Right ventricle myocardium inferior (tissue), 1 donor: ENCODE measurements around the gene GLTP. TPM values are rescaled to one million over a fixed set of nuclear protein-coding genes. Genes with fewer than 3 reads are reported as not detected.
"Not testable (repeated sequence)": the region's sequence is repeated elsewhere in the genome, so short reads cannot be mapped to it uniquely, and the experiment has no call there.

Experiments
- ATAC-seq: fragments of 200-7000 bp; cut with Tn5 transposase; one replicate; pipeline ENCODE4 v1.9.1; 2020; ENCODE audit warnings: mild to moderate bottlenecking, moderate library complexity
- DNase-seq: peaks from one replicate; pipeline ENCODE4 v3.0.0; 2021; ENCODE audit errors: missing footprints
- intact Hi-C: fragments of 100-400 bp; cut with DNase I; formaldehyde crosslinking; loops from one replicate; pipeline ENCODE4 v1.11.0; 2022
- total RNA-seq: library from RNA; stranded (reverse); fragmentation: NEBNext Ultra II Directional; extraction: Animal tissue kit (Norgen Biotek cat#: 25700); gene quantifications from one replicate; pipeline ENCODE4 v1.2.1, GENCODE V29; 2021
- donor health status: DM: no; HTN: yes; CAD: no; lungs with severe emphysema.

The GLTP gene
- total RNA-seq, 1 donor from 2014 or later, result 23.3 TPM

- DNase-seq, result no peak
- ATAC-seq, result no peak
- intact Hi-C loops, result loop anchor here (5.0 kb wide), 1 partner anchor 454 kb away; no protein-coding TSS in a partner anchor
These were observed 1.4 kb upstream of the GLTP start for GRCh38 chr12:109881752-109882151.

- ATAC-seq, result no peak
- intact Hi-C loops, result loop anchor here (1.0 to 5.0 kb wide), 2 partner anchors 76 to 454 kb away; no protein-coding TSS in a partner anchor
- no peak for DNase-seq
These were observed 597 bp upstream of the GLTP start for GRCh38 chr12:109880938-109881337.

DNA sequence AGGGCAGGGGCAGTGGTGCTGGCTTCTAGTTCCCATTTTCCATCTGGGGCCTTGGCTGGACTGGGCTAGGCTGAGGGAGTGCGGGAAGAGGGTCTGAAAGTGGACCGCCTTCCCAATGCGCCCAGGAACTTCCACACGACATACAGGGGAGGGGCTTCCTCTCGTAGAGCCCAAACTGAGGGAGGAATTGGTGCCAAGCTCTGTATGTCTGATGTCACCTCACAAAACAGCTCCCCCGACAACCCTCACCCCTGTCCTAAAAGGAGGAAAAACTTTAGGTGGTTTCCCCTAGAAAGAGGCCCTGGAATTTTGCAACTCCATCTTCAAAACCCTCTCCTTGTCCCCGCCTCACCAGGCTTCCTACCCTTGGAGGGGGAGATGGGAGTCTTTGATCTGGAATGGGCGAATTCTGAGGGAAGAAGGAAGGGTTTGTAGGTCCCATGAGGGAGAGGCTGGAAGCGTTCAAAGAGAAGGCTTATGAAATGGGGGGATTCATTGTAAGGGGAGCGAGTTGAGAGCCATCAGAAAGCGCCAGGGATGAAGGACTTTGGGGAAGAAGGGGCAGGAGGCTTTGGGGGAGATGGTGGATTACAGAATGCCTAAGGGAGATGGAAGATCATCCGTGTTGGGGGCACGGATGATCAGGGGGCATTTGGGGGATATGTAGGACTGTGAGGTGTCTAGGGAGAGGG lies 844 bp downstream of the GLTP start:
- ATAC-seq, result peak; percentile 7
- intact Hi-C loops, result loop anchor here (1.0 to 5.0 kb wide), 2 partner anchors 74 to 452 kb away; no protein-coding TSS in a partner anchor
- DNase-seq, result no peak

GRCh38 chr12:109878749-109879148 lies 1.6 kb downstream of the GLTP start:
- intact Hi-C loops, result no loop called here
- DNase-seq (no peak), ATAC-seq (no peak)

DNA sequence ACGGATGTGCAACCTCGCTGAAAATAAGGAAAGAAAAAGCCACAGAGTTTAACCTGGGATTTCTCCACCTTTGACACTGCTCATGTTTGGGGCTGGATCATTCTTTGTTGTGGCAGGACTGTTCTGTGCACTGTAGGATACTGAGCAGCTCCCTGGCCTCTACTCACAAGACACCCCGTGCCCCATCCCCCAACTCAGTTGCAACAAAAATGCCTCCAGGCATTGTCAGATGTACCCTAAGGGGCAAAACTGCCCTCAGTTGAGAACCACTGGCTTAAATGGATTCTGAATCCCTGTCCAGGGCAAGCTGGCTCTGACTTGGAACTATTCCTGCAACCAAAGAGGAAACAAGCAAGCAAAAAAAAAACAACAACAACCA lies 2.1 kb downstream of the GLTP start:
- intact Hi-C loops, result no loop called here
- no peak for ATAC-seq
- no peak for DNase-seq

DNA sequence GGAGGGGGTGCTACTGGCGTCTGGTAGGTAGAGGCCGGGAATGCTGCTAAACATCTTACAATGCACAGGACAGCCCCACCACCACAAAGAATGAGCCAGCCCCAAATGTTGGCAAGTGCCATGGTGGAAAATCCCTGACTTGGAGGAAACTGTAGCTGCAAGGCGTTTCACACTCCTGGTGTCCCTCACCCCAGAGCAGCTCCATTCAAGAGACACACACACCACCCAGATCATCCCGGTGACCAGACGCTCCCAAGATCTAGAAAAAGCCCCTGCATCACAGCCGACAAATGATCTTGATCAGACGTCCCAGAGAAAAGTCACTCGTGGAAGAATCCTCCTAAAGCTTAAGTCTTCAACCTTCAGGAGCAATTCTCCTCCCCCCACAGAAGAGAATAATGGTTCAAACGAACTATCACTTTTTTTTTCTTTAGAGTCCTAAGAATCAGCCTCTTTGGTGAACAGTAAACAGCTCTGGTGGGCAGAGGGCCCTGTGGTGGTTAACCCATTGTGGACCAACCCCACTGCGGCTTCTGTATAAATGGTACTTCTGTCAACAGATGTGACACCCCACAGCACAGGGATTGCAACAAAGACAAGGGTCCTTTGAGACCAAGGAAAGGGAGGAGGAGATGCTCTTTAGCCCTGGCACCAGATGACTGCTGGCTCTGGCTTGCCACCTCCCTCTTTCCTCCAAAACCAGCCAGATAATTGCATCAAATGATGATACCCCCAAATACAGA lies 2.7 kb downstream of the GLTP start:
- ATAC-seq, result no peak
- intact Hi-C loops, result no loop called here
- no peak for DNase-seq

GRCh38 chr12:109876406-109876805 lies 3.9 kb downstream of the GLTP start:
- intact Hi-C loops, result no loop called here
- ATAC-seq, result no peak

DNA sequence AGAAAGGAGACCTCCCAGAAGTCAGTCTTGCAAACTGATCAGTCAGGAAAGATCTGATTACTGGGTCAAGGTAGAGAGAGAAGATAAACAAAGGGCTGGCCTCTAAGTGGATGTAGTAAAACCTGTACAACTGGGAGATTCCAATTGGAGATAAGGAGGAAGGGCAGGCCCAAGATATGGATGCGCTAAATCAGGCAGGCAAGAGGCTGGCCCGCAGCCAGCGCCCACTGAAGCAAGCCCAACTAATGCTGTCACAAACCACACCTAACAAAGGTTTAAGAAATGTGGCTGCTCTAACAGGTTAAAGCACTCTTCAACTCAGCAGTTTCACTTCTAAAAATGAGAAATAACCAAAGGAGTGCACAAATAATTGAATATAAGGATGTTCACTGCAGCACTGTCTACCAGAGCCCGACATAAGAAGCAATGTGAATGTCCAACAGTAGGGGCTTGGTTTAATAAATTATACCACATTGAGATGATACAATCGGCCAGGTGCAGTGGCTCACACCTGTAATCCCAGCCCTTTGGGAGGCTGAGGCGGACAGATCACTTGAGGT lies 4.7 kb downstream of the GLTP start:
- no peak for ATAC-seq
- intact Hi-C loops, result no loop called here
- no peak for DNase-seq

More at GRCh38 chr12:109876406-109876805, 3.9 kb downstream of the GLTP start:
- DNase-seq, result no peak

- intact Hi-C loops, result no loop called here
- no peak for ATAC-seq
- no peak for DNase-seq
These were observed 6.7 kb downstream of the GLTP start for GRCh38 chr12:109873653-109874052.

- DNase-seq (no peak), ATAC-seq (no peak)
- intact Hi-C loops, result no loop called here
These were observed 8.6 kb downstream of the GLTP start for GRCh38 chr12:109871668-109872314.

GRCh38 chr12:109870648-109871047 lies 9.7 kb downstream of the GLTP start:
- intact Hi-C loops, result no loop called here
- DNase-seq (no peak), ATAC-seq (no peak)

GRCh38 chr12:109868182-109869051 lies 11.9 kb downstream of the GLTP start:
- DNase-seq (no peak), ATAC-seq (no peak)
- intact Hi-C loops, result no loop called here

- DNase-seq (no peak), ATAC-seq (no peak)
- intact Hi-C loops, result no loop called here
These were observed 15.4 kb downstream of the GLTP start for GRCh38 chr12:109864916-109865315.

- intact Hi-C loops, result no loop called here
- ATAC-seq (peak; percentile 50), DNase-seq (no peak)
These were observed 16.3 kb downstream of the GLTP start for GRCh38 chr12:109863847-109864712.

- intact Hi-C loops, DNase-seq, ATAC-seq: not testable (repeated sequence)
These were observed 17.9 kb downstream of the GLTP start for GRCh38 chr12:109862491-109862890.

DNA sequence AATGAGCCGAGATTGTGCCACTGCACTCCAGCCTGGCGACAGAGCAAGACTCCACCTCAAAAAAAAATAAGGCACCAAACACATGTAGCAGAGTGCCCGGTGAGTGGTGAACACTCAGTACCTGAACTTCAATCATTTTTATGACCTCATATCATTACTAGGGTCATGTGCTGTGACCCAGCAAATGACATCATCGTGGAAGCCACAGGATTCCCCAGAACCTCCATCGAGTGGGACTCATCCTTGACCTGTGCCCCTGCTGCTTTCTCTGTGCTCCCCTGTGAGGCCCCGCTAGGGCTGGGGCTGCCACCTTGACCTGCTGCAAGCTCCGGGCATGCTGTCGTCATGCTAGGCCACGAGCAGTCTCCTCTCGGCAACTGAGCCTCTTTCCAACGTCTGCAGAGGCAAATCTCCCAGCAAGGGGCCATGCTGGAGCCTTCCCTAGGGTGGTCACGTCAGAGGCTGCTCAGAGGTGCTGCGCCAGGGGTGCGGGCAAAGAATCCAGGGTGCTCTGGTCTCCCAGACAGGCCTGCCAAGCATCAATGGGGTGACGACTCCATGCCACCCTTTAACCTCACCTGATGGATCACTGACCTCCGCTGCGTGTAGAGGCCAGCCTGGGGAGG lies 18.5 kb downstream of the GLTP start:
- ATAC-seq (no peak), DNase-seq (no peak)
- intact Hi-C loops, result no loop called here

DNA sequence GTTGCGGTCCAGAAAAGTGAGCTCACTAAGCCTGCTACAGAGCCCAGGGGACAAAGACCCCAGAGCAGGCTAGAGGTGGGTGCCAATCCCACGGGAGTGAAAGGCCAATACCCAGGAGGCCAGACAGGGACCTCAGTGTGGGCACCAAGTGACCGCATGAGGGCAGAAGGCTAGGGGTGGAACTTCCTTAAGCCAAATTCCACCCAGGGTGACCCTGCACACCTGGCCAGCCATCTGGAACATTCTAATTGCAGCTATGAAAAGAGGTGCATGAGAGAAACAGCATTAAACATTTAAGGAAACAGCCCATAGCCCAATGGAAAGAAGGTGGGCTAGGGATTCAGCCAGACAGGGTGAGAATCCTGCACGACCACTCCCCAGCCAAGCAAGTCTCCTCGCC lies 19.4 kb downstream of the GLTP start:
- no peak for DNase-seq
- no peak for ATAC-seq
- intact Hi-C loops, result no loop called here
